OCI-LY1 (cell line): ENCODE results near the gene PLEKHG4B.

Experiments
- H2AFZ ChIP-seq: fragments of 200-600 bp; sonication (generic), shearing (Covaris generic); 2 replicates; pipeline ENCODE4 v1.6.0; 2014; ENCODE audit warnings: antibody characterized with exemption, mild to moderate bottlenecking, low read length
- H3F3A ChIP-seq: fragments of 200-600 bp; sonication (generic), shearing (Covaris generic); 2 replicates; pipeline ENCODE4 v1.6.0; 2014; ENCODE audit warnings: mild to moderate bottlenecking, antibody characterized with exemption, low read length, moderate library complexity; ENCODE audit not compliant: insufficient read depth
- H3K27ac ChIP-seq: fragments of 200-600 bp; sonication (generic); 2 replicates; pipeline ENCODE4 v1.5.1; 2014; ENCODE audit warnings: low read length, mixed run types, mild to moderate bottlenecking, low read depth; ENCODE audit not compliant: poor library complexity, severe bottlenecking
- H3K27me3 ChIP-seq: fragments of 200-600 bp; sonication (generic); 2 replicates; pipeline ENCODE4 v1.6.0; 2014; ENCODE audit warnings: antibody characterized with exemption, mild to moderate bottlenecking, low read length, moderate library complexity; ENCODE audit not compliant: insufficient read depth
- H3K36me3 ChIP-seq: fragments of 200-600 bp; sonication (generic); 2 replicates; pipeline ENCODE4 v1.6.1; 2014; ENCODE audit warnings: mild to moderate bottlenecking, antibody characterized with exemption, low read length, moderate library complexity, mixed read lengths; ENCODE audit not compliant: insufficient read depth
- H3K4me1 ChIP-seq: fragments of 200-600 bp; sonication (generic); 2 replicates; pipeline ENCODE4 v1.5.1; 2014; ENCODE audit warnings: mild to moderate bottlenecking, low read length, moderate library complexity; ENCODE audit not compliant: insufficient read depth, severe bottlenecking
- H3K4me2 ChIP-seq: fragments of 200-600 bp; sonication (generic), shearing (Covaris generic); 2 replicates; pipeline ENCODE4 v1.6.1; 2014; ENCODE audit warnings: low read length
- H3K4me3 ChIP-seq: fragments of 200-600 bp; sonication (generic); 2 replicates; pipeline ENCODE4 v1.5.1; 2014; ENCODE audit warnings: low read length, low read depth, mild to moderate bottlenecking, mixed read lengths; ENCODE audit not compliant: poor library complexity, severe bottlenecking
- H3K79me2 ChIP-seq: fragments of 200-600 bp; shearing (Covaris generic); 2 replicates; pipeline ENCODE4 v1.6.1; 2016; ENCODE audit warnings: mixed run types, low read length, mixed read lengths; ENCODE audit not compliant: insufficient read depth
- H3K9ac ChIP-seq: fragments of 200-600 bp; sonication (generic), shearing (Covaris generic); 2 replicates; pipeline ENCODE4 v1.6.1; 2014; ENCODE audit warnings: mild to moderate bottlenecking, low read length, mixed read lengths
- H3K9me2 ChIP-seq: fragments of 200-600 bp; sonication (generic), shearing (Covaris generic); 2 replicates; pipeline ENCODE4 v1.6.1; 2014; ENCODE audit warnings: low read depth, mild to moderate bottlenecking, low read length, mixed read lengths
- H3K9me3 ChIP-seq: fragments of 200-600 bp; shearing (Covaris generic); 2 replicates; pipeline ENCODE4 v1.6.1; 2014; ENCODE audit warnings: low read length, mixed read lengths
- H4K20me1 ChIP-seq: fragments of 200-600 bp; sonication (generic), shearing (Covaris generic); 2 replicates; pipeline ENCODE4 v1.6.0; 2016; ENCODE audit warnings: mild to moderate bottlenecking, low read length; ENCODE audit not compliant: insufficient read depth
- CTCF ChIP-seq: fragments of 200-600 bp; sonication (generic), shearing (Covaris generic); IDR thresholded peaks from 2 replicates; pipeline ENCODE4 v1.5.1; 2017; ENCODE audit warnings: mild to moderate bottlenecking, antibody characterized with exemption, low read length, moderate library complexity, mixed read lengths
- EZH2 ChIP-seq: fragments of 200-600 bp; sonication (generic), shearing (Covaris generic); IDR thresholded peaks from 2 replicates; pipeline ENCODE4 v1.8.0; 2017; ENCODE audit warnings: borderline replicate concordance, mixed run types, mild to moderate bottlenecking, antibody characterized with exemption, low read length, moderate library complexity, mixed read lengths

Gene PLEKHG4B

DNA sequence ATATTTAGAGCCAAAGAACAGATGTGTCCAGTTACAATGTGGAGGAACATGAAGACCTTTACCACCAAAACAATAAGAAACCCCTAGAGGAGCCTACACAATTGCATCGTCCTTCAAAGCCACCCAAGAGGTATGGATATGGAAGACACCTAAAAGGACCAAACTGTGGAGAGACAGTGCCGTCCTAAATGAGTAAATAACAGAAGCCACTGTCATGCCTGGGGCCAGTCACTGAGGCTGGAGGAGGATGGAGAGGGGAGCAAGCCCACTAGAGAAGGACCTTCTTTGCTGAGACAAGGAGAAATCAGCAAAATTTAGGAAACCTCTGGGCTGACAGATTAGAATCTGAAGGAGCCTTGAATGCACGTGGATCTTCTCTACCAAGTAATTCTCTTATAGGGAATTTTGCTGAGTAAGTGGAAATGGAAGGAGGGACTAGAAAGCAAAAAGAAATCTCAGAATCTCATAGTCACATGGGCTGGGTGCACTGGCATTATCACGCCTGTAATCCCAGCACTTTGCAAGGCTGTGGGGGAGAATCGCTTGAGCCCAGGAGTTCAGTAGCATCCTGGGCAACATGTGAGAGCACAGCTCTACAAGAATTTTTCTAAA lies 27.6 kb downstream of the PLEKHG4B start:
- no peaks in the 10 kb centered on the region for H3K79me2 ChIP-seq
- H3K4me2 ChIP-seq = no peak overlapping the region
- no peaks in the 10 kb centered on the region for H3K27me3 ChIP-seq
- H2AFZ ChIP-seq = no peak overlapping the region
- no peak overlapping the region for H3K4me3 ChIP-seq
- H3K9ac ChIP-seq = no peak overlapping the region
- no peaks in the 10 kb centered on the region for H3K4me1 ChIP-seq
- no peaks in the 10 kb centered on the region for H3K9me2 ChIP-seq
- H3F3A ChIP-seq = no peaks in the 10 kb centered on the region
- H3K9me3 ChIP-seq = peaks cover 5% of the 10 kb centered on the region
- H3K27ac ChIP-seq = no peak overlapping the region
- no peaks in the 10 kb centered on the region for H4K20me1 ChIP-seq
- TF ChIP-seq EZH2 (no peak), CTCF (no peak)
- H3K36me3 ChIP-seq = no peaks in the 10 kb centered on the region

DNA sequence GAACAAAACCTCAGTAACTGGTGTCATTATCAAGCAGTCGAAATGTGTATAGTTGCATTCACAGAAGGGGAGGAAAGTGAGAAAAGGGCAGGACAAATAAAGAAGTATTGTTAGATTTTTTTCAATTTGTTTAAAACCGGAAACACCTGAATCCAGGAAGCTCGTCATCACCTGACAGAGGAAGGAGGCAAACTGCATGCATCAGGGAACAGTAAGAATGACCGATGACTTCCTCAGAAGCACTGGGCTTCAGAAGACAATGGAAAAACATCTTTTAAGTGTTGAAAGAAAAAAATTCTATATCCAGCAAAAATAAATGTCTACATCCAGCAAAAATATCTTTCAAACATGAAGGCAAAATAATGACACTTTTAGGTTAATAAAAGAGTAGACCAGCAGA lies 29.5 kb downstream of the PLEKHG4B start:
- Histone ChIP-seq H3K9me3 (peaks cover 12% of the 10 kb centered on the region), H2AFZ (no peak overlapping the region), H3K27ac (no peak overlapping the region), H3K4me3 (no peak overlapping the region), H3K36me3 (no peaks in the 10 kb centered on the region), H3K27me3 (no peaks in the 10 kb centered on the region), H3K79me2 (no peaks in the 10 kb centered on the region), H3K4me1 (no peaks in the 10 kb centered on the region), H4K20me1 (no peaks in the 10 kb centered on the region), H3K9ac (no peak overlapping the region), H3K9me2 (no peaks in the 10 kb centered on the region), H3F3A (no peaks in the 10 kb centered on the region), H3K4me2 (no peak overlapping the region)
- TF ChIP-seq EZH2 = no peak
- no peak for TF ChIP-seq CTCF

GRCh38 chr5:125815-126214 lies 33.8 kb downstream of the PLEKHG4B start:
- no peak for TF ChIP-seq EZH2
- TF ChIP-seq CTCF = no peak
- H3K9me2 ChIP-seq = no peaks in the 10 kb centered on the region
- H4K20me1 ChIP-seq = no peaks in the 10 kb centered on the region
- no peak overlapping the region for H3K9ac ChIP-seq
- H3K4me1 ChIP-seq = no peaks in the 10 kb centered on the region
- no peaks in the 10 kb centered on the region for H3K36me3 ChIP-seq
- no peaks in the 10 kb centered on the region for H3F3A ChIP-seq
- H2AFZ ChIP-seq = no peak overlapping the region
- H3K27ac ChIP-seq = no peak overlapping the region
- H3K79me2 ChIP-seq = no peaks in the 10 kb centered on the region
- no peaks in the 10 kb centered on the region for H3K27me3 ChIP-seq
- no peak overlapping the region for H3K4me3 ChIP-seq
- peaks cover 12% of the 10 kb centered on the region for H3K9me3 ChIP-seq
- H3K4me2 ChIP-seq = no peak overlapping the region
